ENCODE measurements around the gene MEF2D. TPM values are rescaled to one million over a fixed set of nuclear protein-coding genes. Genes with fewer than 3 reads are reported as not detected.
A peak's percentile ranks its signal among the peaks of the same experiment; 100 is the strongest.

The MEF2D gene
- total and polyA plus RNA-seq, 8 donors = 7.7 to 136 (median 18.8) TPM

DNA sequence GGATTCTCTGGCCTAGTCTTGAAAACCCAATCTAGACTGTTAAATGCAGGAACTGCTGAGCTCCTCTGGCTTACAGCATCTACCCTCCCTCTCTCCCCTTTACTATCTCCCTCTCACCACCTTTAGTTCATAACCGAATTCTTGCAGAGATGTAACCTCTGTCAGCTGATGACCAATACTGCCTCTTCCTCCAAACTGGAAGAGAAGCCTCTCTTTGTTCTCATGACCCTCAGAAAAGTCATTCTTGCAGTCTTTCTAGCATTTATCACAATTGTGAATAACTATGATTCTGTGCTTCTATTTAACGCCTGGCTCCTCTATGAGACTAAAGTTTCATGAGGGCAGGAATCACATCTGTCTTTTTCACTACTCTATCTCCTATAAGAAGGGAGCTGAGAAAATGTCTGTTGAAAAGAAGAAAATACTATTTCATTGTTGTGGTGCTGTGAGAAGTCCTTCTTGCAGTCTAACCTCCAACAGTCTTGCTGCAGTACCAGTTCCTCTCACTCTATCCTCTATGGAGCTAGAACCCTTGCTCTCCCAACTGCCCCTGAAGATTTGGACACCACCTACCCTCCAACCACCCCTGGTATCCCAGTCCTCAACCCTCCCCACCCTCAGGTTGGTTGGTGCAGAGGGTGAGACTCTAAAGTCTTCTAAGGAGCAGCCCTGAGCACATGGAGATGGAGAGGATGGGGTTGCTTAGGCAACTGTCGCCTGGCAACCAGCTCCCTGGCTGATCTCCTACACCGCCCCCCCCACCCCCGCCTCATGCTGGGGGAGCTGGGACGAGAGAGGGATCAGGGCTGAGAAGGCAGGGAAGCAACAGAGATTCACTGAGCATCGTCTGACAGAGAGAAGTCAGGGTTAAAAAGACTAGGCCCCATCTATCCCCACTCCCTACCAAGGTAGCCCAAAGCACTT, 13.9 kb downstream of the MEF2D start:
- Histone ChIP-seq H3K4me3 (no peak overlapping the region), H3K4me1 (peaks cover 57 to 99% (median 83%) of the 10 kb centered on the region in 4 donors), H3K27me3 (no peaks in the 10 kb centered on the region), H3K27ac (peak overlapping the region in 2 of 5 donors; percentile 80 to 99), H3K9me3 (no peaks in the 10 kb centered on the region), H3K36me3 (peaks cover 13 to 27% (median 22%) of the 10 kb centered on the region in 4 donors)
- no peak for DNase-seq
- intact Hi-C loops (cut with DNase I; ENCODE audit: low total_unique reads) = no loop called here
- TF ChIP-seq POLR2A (IDR thresholded peaks at IDR 0.05) = no peak
- TF ChIP-seq EP300 (IDR thresholded peaks at IDR 0.05) = no peak
- no peak for TF ChIP-seq POLR2AphosphoS5 (IDR thresholded peaks at IDR 0.05)
- no peak for TF ChIP-seq CTCF (IDR thresholded peaks at IDR 0.05)
- 72 to 87% (median 80%) methylated on average over 7 of the region's 7 CpGs for WGBS, 5 donors

GRCh38 chr1:156485984-156486383, 14.6 kb downstream of the MEF2D start:
- Histone ChIP-seq H3K4me1 (peaks cover 50 to 99% (median 82%) of the 10 kb centered on the region in 4 donors), H3K27ac (peak overlapping the region in 1 of 5 donors; percentile 18), H3K27me3 (no peaks in the 10 kb centered on the region), H3K9me3 (no peaks in the 10 kb centered on the region), H3K4me3 (no peak overlapping the region), H3K36me3 (peaks cover 20 to 34% (median 29%) of the 10 kb centered on the region in 4 donors)
- intact Hi-C loops (cut with DNase I; ENCODE audit: low total_unique reads) = no loop called here
- no peak for DNase-seq
- TF ChIP-seq EP300 (IDR thresholded peaks at IDR 0.05) = no peak
- no peak for TF ChIP-seq CTCF (IDR thresholded peaks at IDR 0.05)
- TF ChIP-seq POLR2A (IDR thresholded peaks at IDR 0.05) = no peak
- no peak for TF ChIP-seq POLR2AphosphoS5 (IDR thresholded peaks at IDR 0.05)
- 78 to 100% (median 94%) methylated on average over 3 of the region's 3 CpGs for WGBS, 5 donors

DNA sequence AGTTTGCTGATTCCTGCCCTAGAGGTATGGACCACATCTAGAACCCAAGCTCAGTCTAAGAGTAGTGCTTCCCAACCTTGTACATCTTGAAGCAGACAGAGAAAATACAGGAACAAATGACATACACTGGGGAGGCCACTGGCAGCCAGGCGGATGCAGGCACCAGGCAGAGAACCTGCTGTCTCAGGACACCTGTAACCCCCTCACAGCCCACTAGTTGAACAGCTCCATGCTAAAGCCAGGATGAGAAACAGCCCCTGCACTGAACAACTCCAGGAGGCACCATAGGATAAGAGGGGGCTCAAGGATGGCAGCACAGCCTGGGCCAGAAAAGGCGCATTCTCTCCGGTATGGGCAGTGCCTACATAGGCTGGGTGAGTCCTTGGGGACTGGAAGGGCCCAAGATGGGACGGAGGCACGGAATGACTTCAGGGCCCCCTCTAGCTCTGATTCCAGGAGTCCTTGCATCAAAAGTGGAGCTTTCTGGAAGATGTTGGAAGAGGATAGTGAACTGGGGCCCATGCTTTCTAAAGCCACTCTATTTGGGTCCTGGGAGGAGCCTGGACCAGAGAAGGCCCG, 16.0 kb downstream of the MEF2D start:
- no peak for DNase-seq
- no peak overlapping the region for H3K4me3 ChIP-seq
- intact Hi-C loops (cut with DNase I; ENCODE audit: low total_unique reads) = no loop called here
- peaks cover 33 to 48% (median 43%) of the 10 kb centered on the region in 4 donors for H3K36me3 ChIP-seq
- no peak for TF ChIP-seq CTCF (IDR thresholded peaks at IDR 0.05)
- TF ChIP-seq POLR2AphosphoS5 (IDR thresholded peaks at IDR 0.05) = no peak
- TF ChIP-seq EP300 (IDR thresholded peaks at IDR 0.05) = no peak
- no peak for TF ChIP-seq POLR2A (IDR thresholded peaks at IDR 0.05)
- no peaks in the 10 kb centered on the region for H3K27me3 ChIP-seq
- H3K4me1 ChIP-seq = peaks cover 36 to 99% (median 80%) of the 10 kb centered on the region in 4 donors
- 89 to 99% (median 94%) methylated on average over 6 of the region's 6 CpGs for WGBS, 5 donors
- H3K27ac ChIP-seq = peak overlapping the region in 2 of 5 donors; percentile 23 to 60
- no peaks in the 10 kb centered on the region for H3K9me3 ChIP-seq

DNA sequence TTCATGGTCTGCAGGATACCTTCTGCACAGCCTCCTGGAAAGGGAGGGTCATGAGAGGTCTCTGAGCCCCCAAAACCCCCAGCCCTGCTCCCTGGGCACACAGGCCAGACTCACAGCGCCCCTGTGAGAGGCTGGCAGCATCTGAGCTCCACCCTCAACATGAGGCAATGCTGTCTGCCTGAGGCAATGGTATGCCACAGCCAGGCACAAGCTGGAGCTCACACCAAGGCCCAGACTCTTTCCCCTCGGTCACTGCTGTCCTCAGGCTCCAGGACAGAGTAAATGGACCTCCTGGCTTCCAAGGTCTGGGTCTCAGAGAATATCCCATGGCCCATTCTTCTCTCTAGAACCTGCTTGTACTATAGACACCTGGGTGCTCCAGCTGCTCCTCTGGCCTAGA, 17.2 kb downstream of the MEF2D start:
- no peak for TF ChIP-seq POLR2A (IDR thresholded peaks at IDR 0.05)
- no peak for TF ChIP-seq POLR2AphosphoS5 (IDR thresholded peaks at IDR 0.05)
- TF ChIP-seq EP300 (IDR thresholded peaks at IDR 0.05) = no peak
- no peak for TF ChIP-seq CTCF (IDR thresholded peaks at IDR 0.05)
- WGBS, 5 donors = 80 to 97% (median 86%) methylated on average over 1 to 2 of the region's 2 CpGs

More for the DNA sequence above, 17.2 kb downstream of the MEF2D start:
- Histone ChIP-seq H3K4me3 (no peak overlapping the region), H3K4me1 (peaks cover 26 to 98% (median 72%) of the 10 kb centered on the region in 4 donors), H3K9me3 (no peaks in the 10 kb centered on the region), H3K27me3 (no peaks in the 10 kb centered on the region), H3K27ac (peak overlapping the region in 3 of 5 donors; percentile 12 to 60 (median 20)), H3K36me3 (peaks cover 45 to 59% (median 55%) of the 10 kb centered on the region in 4 donors)
- intact Hi-C loops (cut with DNase I; ENCODE audit: low total_unique reads) = no loop called here
- DNase-seq = no peak

All from stomach (tissue), 9 donors.